Measurements from ENCODE around the gene MAGIX. TPM values are rescaled to one million over a fixed set of nuclear protein-coding genes. Genes with fewer than 3 reads are reported as not detected.
"Not testable (repeated sequence)": the region's sequence is repeated elsewhere in the genome, so short reads cannot be mapped to it uniquely, and the experiment has no call there.

MAGIX gene
- total RNA-seq, 1 donor from 2014 or later, result 2.4 TPM

GRCh38 chrX:49122499-49122898 lies 40.1 kb upstream of the MAGIX start:
- H3K36me3 ChIP-seq, result peaks cover 26% of the 10 kb centered on the region
- DNase-seq, result no peak
- TF ChIP-seq CTCF (IDR thresholded peaks at IDR 0.05; ENCODE audit: borderline replicate concordance), result no peak
- no peak overlapping the region for H3K27ac ChIP-seq (replicated peaks)
- H3K4me3 ChIP-seq, result peak overlapping the region; percentile 83
- intact Hi-C loops (cut with micrococcal nuclease), result no loop called here
- H3K4me1 ChIP-seq, result peaks cover 14% of the 10 kb centered on the region
- no peaks in the 10 kb centered on the region for H3K27me3 ChIP-seq (ENCODE audit: low read depth)
- H3K9me3 ChIP-seq (replicated peaks), result no peaks in the 10 kb centered on the region

- H3K4me1 ChIP-seq; DNase-seq; H3K27me3 ChIP-seq (ENCODE audit: low read depth); H3K27ac ChIP-seq (replicated peaks); H3K4me3 ChIP-seq; H3K36me3 ChIP-seq; intact Hi-C loops (cut with micrococcal nuclease); H3K9me3 ChIP-seq (replicated peaks): not testable (repeated sequence)
Measured at GRCh38 chrX:49127742-49128258, 34.8 kb upstream of the MAGIX start.

- DNase-seq, result no peak
- Histone ChIP-seq H3K27me3 (ENCODE audit: low read depth) (no peaks in the 10 kb centered on the region), H3K4me3 (no peak overlapping the region), H3K4me1 (no peaks in the 10 kb centered on the region), H3K36me3 (no peaks in the 10 kb centered on the region), H3K9me3 (replicated peaks) (no peaks in the 10 kb centered on the region), H3K27ac (replicated peaks) (no peak overlapping the region)
- intact Hi-C loops (cut with micrococcal nuclease), result no loop called here
- no peak for TF ChIP-seq CTCF (IDR thresholded peaks at IDR 0.05; ENCODE audit: borderline replicate concordance)
Measured at GRCh38 chrX:49129427-49129826, 33.1 kb upstream of the MAGIX start.

- DNase-seq; H3K9me3 ChIP-seq (replicated peaks); H3K27ac ChIP-seq (replicated peaks); H3K27me3 ChIP-seq (ENCODE audit: low read depth); H3K36me3 ChIP-seq; H3K4me1 ChIP-seq; H3K4me3 ChIP-seq; intact Hi-C loops (cut with micrococcal nuclease): not testable (repeated sequence)
Measured at GRCh38 chrX:49132275-49132674, 30.3 kb upstream of the MAGIX start.

- Histone ChIP-seq H3K9me3 (replicated peaks) (no peaks in the 10 kb centered on the region), H3K27me3 (ENCODE audit: low read depth) (no peaks in the 10 kb centered on the region), H3K27ac (replicated peaks) (no peak overlapping the region), H3K4me1 (no peaks in the 10 kb centered on the region), H3K4me3 (no peak overlapping the region), H3K36me3 (no peaks in the 10 kb centered on the region)
- DNase-seq, result no peak
- no peak for TF ChIP-seq CTCF (IDR thresholded peaks at IDR 0.05; ENCODE audit: borderline replicate concordance)
- intact Hi-C loops (cut with micrococcal nuclease), result no loop called here
Measured at GRCh38 chrX:49133759-49134158, 28.8 kb upstream of the MAGIX start.

GRCh38 chrX:49137492-49137891 lies 25.1 kb upstream of the MAGIX start:
- Histone ChIP-seq H3K27ac (replicated peaks) (peak overlapping the region; percentile 55), H3K27me3 (ENCODE audit: low read depth) (no peaks in the 10 kb centered on the region), H3K36me3 (peaks cover 10% of the 10 kb centered on the region), H3K9me3 (replicated peaks) (peaks cover 12% of the 10 kb centered on the region), H3K4me1 (no peaks in the 10 kb centered on the region), H3K4me3 (no peak overlapping the region)
- no peak for TF ChIP-seq CTCF (IDR thresholded peaks at IDR 0.05; ENCODE audit: borderline replicate concordance)
- DNase-seq, result peak; percentile 17
- intact Hi-C loops (cut with micrococcal nuclease), result no loop called here

- Histone ChIP-seq H3K27me3 (ENCODE audit: low read depth) (no peaks in the 10 kb centered on the region), H3K4me1 (no peaks in the 10 kb centered on the region), H3K9me3 (replicated peaks) (peaks cover 12% of the 10 kb centered on the region), H3K27ac (replicated peaks) (no peak overlapping the region), H3K4me3 (no peak overlapping the region), H3K36me3 (peaks cover 10% of the 10 kb centered on the region)
- intact Hi-C loops (cut with micrococcal nuclease), result no loop called here
- no peak for DNase-seq
- no peak for TF ChIP-seq CTCF (IDR thresholded peaks at IDR 0.05; ENCODE audit: borderline replicate concordance)
Measured at GRCh38 chrX:49139713-49140112, 22.8 kb upstream of the MAGIX start.
